Coronary artery (tissue), 2 donors: ENCODE measurements around the gene BORCS8.

Experiments used
- DNase-seq: peaks from one replicate; pipeline ENCODE4 v3.0.0-alpha.2; 2017; ENCODE audit warnings: low spot score
- H3K27ac ChIP-seq, 2 donors: fragments of 200-600 bp; sonication (generic); one replicate each; pipeline ENCODE4 v1.5.1; 2016 to 2019
- H3K4me3 ChIP-seq: fragments of 200-600 bp; sonication (generic); 2 replicates; pipeline ENCODE4 v1.5.1; 2016; ENCODE audit warnings: mild to moderate bottlenecking, moderate library complexity
- CTCF ChIP-seq: fragments of 200-600 bp; sonication (generic); IDR thresholded peaks from one replicate; pipeline ENCODE4 v1.5.1; 2019; ENCODE audit warnings: antibody characterized with exemption

BORCS8 gene

GRCh38 chr19:19207637-19208572 is 16.0 kb upstream of the BORCS8 start:
- Histone ChIP-seq H3K27ac (no peak overlapping the region), H3K4me3 (no peak overlapping the region)
- no peak for TF ChIP-seq CTCF
- no peak for DNase-seq

GRCh38 chr19:19206938-19207337 is 15.0 kb upstream of the BORCS8 start:
- Histone ChIP-seq H3K27ac (no peak overlapping the region), H3K4me3 (no peak overlapping the region)
- no peak for DNase-seq
- no peak for TF ChIP-seq CTCF

GRCh38 chr19:19205416-19206410 is 13.8 kb upstream of the BORCS8 start:
- no peak for DNase-seq
- H3K4me3 ChIP-seq = no peak overlapping the region
- TF ChIP-seq CTCF = no peak
- no peak overlapping the region for H3K27ac ChIP-seq

- DNase-seq = no peak
- TF ChIP-seq CTCF = no peak
- H3K4me3 ChIP-seq = peak overlapping the region; percentile 76
- no peak overlapping the region for H3K27ac ChIP-seq
Measured at GRCh38 chr19:19204181-19204580, 12.2 kb upstream of the BORCS8 start.

GRCh38 chr19:19203012-19203856 is 11.3 kb upstream of the BORCS8 start, which contains the start of gene NR2C2AP:
NR2C2AP (minus strand) TSS chr19:19203414; CDS start chr19:19203060, 354 bp downstream.
- no peak for TF ChIP-seq CTCF
- peak within 1 kb of the TSS; percentile 76 for H3K4me3 ChIP-seq
- DNase-seq = peak; percentile 89
- peak within 1 kb of the TSS; percentile 60 to 79 for H3K27ac ChIP-seq

GRCh38 chr19:19202707-19203011 is 10.7 kb upstream of the BORCS8 start:
- DNase-seq = no peak
- peak overlapping the region; percentile 60 to 79 for H3K27ac ChIP-seq
- TF ChIP-seq CTCF = no peak
- H3K4me3 ChIP-seq = peak overlapping the region; percentile 76
